Fibroblast of lung (primary cell): ENCODE data around the gene ELMO1.

Experiments used
- CTCF ChIP-seq, 2 donors: IDR thresholded peaks in 1 of 2; conservative IDR thresholded peaks in 1 of 2; 1 replicate in 1 of 2; 2 replicates in 1 of 2; pipeline ENCODE4 v1.5.1; 2011 to 2012; ENCODE audit warnings: low read length in 2 of 2, control low read depth in 1 of 2, inconsistent platforms in 1 of 2, low read depth in 1 of 2, mild to moderate bottlenecking in 1 of 2
- EZH2 ChIP-seq: IDR thresholded peaks from 2 replicates; pipeline ENCODE4 v1.5.1; 2012; ENCODE audit warnings: low read length, control low read depth, mild to moderate bottlenecking; ENCODE audit errors: missing control alignments

DNA sequence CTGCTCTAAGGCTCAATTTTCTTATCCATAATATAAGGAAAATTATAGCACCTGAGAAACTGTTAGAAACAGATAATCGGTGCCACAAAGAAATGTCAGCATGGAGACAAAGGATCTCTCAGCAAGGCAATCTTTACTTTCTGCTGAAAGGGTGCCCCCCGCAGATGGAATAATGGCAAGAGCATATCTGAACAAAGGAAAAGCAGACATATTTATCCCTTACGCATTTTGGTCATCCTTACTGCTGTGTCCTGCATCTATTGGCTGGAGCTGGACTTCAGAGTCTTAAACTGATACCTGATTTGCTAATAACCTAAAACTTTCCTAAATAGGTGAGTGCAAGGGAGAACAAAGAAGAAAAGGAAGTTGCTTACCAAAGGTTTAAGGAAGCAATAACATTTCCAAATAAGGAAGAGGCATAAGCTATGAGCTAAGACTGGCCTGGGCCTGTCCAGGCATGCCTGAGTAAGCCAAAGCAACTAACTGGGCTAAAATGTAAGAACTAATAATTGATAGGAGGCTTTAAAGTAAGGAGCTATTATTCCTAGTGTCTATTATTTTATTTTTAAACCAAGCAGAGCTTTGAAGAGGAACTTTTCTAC lies 39.6 kb upstream of the ELMO1 start:
- TF ChIP-seq CTCF (conservative IDR thresholded peaks at IDR 0.05 in 1 of 2, IDR thresholded peaks at IDR 0.05 in 1 of 2; ENCODE audit: low read depth in 1 of 2, low read length in 2 of 2) (no peak), EZH2 (no peak)
